ENCODE data around the gene FAM47E. TPM values are rescaled to one million over a fixed set of nuclear protein-coding genes. Genes with fewer than 3 reads are reported as not detected.
A peak's percentile ranks its signal among the peaks of the same experiment; 100 is the strongest.

The FAM47E gene
- total and polyA plus RNA-seq, 2 of the 13 experiments (the other 11 are each of a cell fraction or from before 2014, with no cell fraction given), result 0.33 to 0.66 TPM

DNA sequence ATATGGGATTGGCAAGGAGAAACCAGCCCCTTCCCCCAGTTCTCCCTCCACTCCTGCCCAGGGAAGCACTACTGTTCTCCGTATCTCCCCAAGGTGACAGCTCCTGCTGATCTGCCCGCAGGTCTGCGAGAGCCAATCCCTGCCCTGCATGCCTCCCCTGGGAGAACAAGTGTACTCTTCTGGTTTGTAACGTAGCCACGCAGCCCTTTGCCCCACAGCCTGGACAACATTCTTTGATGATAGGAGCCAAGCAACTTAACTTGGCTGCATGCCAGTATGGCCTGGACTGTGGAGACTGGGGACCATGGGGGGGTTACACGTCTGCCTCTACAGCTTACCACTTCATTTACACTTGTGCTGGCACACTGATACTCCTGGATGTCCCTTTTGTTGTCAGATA lies 57.0 kb downstream of the FAM47E start (continued):
- TF ChIP-seq, protein P1, sequence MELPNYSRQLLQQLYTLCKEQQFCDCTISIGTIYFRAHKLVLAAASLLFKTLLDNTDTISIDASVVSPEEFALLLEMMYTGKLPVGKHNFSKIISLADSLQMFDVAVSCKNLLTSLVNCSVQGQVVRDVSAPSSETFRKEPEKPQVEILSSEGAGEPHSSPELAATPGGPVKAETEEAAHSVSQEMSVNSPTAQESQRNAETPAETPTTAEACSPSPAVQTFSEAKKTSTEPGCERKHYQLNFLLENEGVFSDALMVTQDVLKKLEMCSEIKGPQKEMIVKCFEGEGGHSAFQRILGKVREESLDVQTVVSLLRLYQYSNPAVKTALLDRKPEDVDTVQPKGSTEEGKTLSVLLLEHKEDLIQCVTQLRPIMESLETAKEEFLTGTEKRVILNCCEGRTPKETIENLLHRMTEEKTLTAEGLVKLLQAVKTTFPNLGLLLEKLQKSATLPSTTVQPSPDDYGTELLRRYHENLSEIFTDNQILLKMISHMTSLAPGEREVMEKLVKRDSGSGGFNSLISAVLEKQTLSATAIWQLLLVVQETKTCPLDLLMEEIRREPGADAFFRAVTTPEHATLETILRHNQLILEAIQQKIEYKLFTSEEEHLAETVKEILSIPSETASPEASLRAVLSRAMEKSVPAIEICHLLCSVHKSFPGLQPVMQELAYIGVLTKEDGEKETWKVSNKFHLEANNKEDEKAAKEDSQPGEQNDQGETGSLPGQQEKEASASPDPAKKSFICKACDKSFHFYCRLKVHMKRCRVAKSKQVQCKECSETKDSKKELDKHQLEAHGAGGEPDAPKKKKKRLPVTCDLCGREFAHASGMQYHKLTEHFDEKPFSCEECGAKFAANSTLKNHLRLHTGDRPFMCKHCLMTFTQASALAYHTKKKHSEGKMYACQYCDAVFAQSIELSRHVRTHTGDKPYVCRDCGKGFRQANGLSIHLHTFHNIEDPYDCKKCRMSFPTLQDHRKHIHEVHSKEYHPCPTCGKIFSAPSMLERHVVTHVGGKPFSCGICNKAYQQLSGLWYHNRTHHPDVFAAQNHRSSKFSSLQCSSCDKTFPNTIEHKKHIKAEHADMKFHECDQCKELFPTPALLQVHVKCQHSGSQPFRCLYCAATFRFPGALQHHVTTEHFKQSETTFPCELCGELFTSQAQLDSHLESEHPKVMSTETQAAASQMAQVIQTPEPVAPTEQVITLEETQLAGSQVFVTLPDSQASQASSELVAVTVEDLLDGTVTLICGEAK (IDR thresholded peaks at IDR 0.05), result no peak
- TF ChIP-seq, protein P1 (CRISPR knock-in tag; IDR thresholded peaks at IDR 0.05), result no peak
- TF ChIP-seq, protein P2, sequence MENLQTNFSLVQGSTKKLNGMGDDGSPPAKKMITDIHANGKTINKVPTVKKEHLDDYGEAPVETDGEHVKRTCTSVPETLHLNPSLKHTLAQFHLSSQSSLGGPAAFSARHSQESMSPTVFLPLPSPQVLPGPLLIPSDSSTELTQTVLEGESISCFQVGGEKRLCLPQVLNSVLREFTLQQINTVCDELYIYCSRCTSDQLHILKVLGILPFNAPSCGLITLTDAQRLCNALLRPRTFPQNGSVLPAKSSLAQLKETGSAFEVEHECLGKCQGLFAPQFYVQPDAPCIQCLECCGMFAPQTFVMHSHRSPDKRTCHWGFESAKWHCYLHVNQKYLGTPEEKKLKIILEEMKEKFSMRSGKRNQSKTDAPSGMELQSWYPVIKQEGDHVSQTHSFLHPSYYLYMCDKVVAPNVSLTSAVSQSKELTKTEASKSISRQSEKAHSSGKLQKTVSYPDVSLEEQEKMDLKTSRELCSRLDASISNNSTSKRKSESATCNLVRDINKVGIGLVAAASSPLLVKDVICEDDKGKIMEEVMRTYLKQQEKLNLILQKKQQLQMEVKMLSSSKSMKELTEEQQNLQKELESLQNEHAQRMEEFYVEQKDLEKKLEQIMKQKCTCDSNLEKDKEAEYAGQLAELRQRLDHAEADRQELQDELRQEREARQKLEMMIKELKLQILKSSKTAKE (CRISPR knock-in tag; IDR thresholded peaks at IDR 0.05; ENCODE audit: borderline replicate concordance), result peak; percentile 58; the same call in 1 of the 2 replicates
- TF ChIP-seq IKZF1 (IDR thresholded peaks at IDR 0.05) (no peak), FOSL2 (CRISPR knock-in tag; IDR thresholded peaks at IDR 0.05) (peak; percentile 42), ZNF792 (CRISPR knock-in tag; IDR thresholded peaks at IDR 0.05) (peak; percentile 70; the same call in 1 of the 2 replicates), POLR2AphosphoS5 (IDR thresholded peaks at IDR 0.05; ENCODE audit: low read depth, low read length) (peak; percentile 35; the same call in 1 of the 2 replicates), PHF5A (CRISPR knock-in tag; IDR thresholded peaks at IDR 0.05; ENCODE audit: low read depth, unreplicated experiment) (no peak), ZNF569 (CRISPR knock-in tag; IDR thresholded peaks at IDR 0.05; ENCODE audit: borderline replicate concordance) (no peak), ELF4 (CRISPR knock-in tag; IDR thresholded peaks at IDR 0.05; ENCODE audit: borderline replicate concordance) (no peak)
- TF ChIP-seq, protein P3, sequence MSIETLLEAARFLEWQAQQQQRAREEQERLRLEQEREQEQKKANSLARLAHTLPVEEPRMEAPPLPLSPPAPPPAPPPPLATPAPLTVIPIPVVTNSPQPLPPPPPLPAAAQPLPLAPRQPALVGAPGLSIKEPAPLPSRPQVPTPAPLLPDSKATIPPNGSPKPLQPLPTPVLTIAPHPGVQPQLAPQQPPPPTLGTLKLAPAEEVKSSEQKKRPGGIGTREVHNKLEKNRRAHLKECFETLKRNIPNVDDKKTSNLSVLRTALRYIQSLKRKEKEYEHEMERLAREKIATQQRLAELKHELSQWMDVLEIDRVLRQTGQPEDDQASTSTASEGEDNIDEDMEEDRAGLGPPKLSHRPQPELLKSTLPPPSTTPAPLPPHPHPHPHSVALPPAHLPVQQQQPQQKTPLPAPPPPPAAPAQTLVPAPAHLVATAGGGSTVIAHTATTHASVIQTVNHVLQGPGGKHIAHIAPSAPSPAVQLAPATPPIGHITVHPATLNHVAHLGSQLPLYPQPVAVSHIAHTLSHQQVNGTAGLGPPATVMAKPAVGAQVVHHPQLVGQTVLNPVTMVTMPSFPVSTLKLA (IDR thresholded peaks at IDR 0.05), result 0 out of 2 replicates have a peak, but pooled peaks have one; percentile 10
- TF ChIP-seq, protein P4, sequence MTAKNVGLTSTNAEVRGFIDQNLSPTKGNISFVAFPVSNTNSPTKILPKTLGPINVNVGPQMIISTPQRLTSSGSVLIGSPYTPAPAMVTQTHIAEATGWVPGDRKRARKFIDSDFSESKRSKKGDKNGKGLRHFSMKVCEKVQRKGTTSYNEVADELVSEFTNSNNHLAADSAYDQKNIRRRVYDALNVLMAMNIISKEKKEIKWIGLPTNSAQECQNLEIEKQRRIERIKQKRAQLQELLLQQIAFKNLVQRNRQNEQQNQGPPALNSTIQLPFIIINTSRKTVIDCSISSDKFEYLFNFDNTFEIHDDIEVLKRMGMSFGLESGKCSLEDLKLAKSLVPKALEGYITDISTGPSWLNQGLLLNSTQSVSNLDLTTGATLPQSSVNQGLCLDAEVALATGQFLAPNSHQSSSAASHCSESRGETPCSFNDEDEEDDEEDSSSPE (CRISPR knock-in tag; IDR thresholded peaks at IDR 0.05), result peak; percentile 28; the same call in 1 of the 2 replicates
